Astrocyte (in vitro differentiated cells and primary cell): ENCODE results near the gene NBEA. TPM values are rescaled to one million over a fixed set of nuclear protein-coding genes. Genes with fewer than 3 reads are reported as not detected.
A peak's percentile ranks its signal among the peaks of the same experiment; 100 is the strongest.

Experiments
- DNase-seq: peaks from one replicate; pipeline ENCODE4 v3.0.0-alpha.2; 2010; ENCODE audit warnings: low read depth
- FAIRE-seq: peaks from 2 replicates; lab custom pipeline; 2011; peaks lifted over from hg19 to GRCh38; lab: Jason Lieb, UNC
- H2AFZ ChIP-seq: 2 replicates; pipeline ENCODE4 v1.6.0; 2012; ENCODE audit warnings: low read depth, low read length, inconsistent platforms
- H3K27ac ChIP-seq: 2 replicates; pipeline ENCODE4 v1.5.1; 2011; ENCODE audit warnings: low read depth, low read length, inconsistent platforms
- H3K27me3 ChIP-seq: 2 replicates; pipeline ENCODE4 v1.6.0; 2011; ENCODE audit warnings: low read length, inconsistent platforms; ENCODE audit not compliant: insufficient read depth
- H3K36me3 ChIP-seq: 2 replicates; pipeline ENCODE4 v1.5.1; 2011; ENCODE audit warnings: low read length, inconsistent platforms; ENCODE audit not compliant: insufficient read depth
- H3K4me1 ChIP-seq: 2 replicates; pipeline ENCODE4 v1.5.1; 2011; ENCODE audit warnings: low read length, inconsistent platforms; ENCODE audit not compliant: insufficient read depth
- H3K4me2 ChIP-seq: 2 replicates; pipeline ENCODE4 v1.6.0; 2012; ENCODE audit warnings: low read length, inconsistent platforms
- H3K4me3 ChIP-seq: 2 replicates; pipeline ENCODE4 v1.5.1; 2011; ENCODE audit warnings: low read depth, mild to moderate bottlenecking, low read length, inconsistent platforms; ENCODE audit not compliant: insufficient read depth
- H3K79me2 ChIP-seq: 2 replicates; pipeline ENCODE4 v1.6.0; 2012; ENCODE audit warnings: mild to moderate bottlenecking, low read length, inconsistent platforms; ENCODE audit not compliant: insufficient read depth
- H3K9ac ChIP-seq: 2 replicates; pipeline ENCODE4 v1.6.0; 2012; ENCODE audit warnings: mild to moderate bottlenecking, low read length, inconsistent platforms
- H3K9me3 ChIP-seq: 2 replicates; pipeline ENCODE4 v1.5.1; 2012; ENCODE audit warnings: low read depth, mild to moderate bottlenecking, low read length, inconsistent platforms; ENCODE audit not compliant: insufficient read depth
- H4K20me1 ChIP-seq: 2 replicates; pipeline ENCODE4 v1.6.0; 2012; ENCODE audit warnings: low read length, inconsistent platforms; ENCODE audit not compliant: insufficient read depth
- H3K27ac Mint-ChIP-seq: one replicate; pipeline ENCODE4 v1.8.0; 2021; ENCODE audit warnings: mild to moderate bottlenecking, mixed read lengths; ENCODE audit not compliant: unreplicated experiment
- H3K27me3 Mint-ChIP-seq: one replicate; pipeline ENCODE4 v1.8.0; 2021; ENCODE audit warnings: low read depth, mixed read lengths; ENCODE audit not compliant: unreplicated experiment
- H3K36me3 Mint-ChIP-seq: one replicate; pipeline ENCODE4 v1.8.0; 2021; ENCODE audit warnings: low read depth, mixed read lengths; ENCODE audit not compliant: unreplicated experiment
- H3K4me1 Mint-ChIP-seq: one replicate; pipeline ENCODE4 v1.8.0; 2021; ENCODE audit warnings: low read depth, mixed read lengths; ENCODE audit not compliant: unreplicated experiment
- H3K4me3 Mint-ChIP-seq: one replicate; pipeline ENCODE4 v1.8.0; 2021; ENCODE audit warnings: mild to moderate bottlenecking, moderate library complexity, mixed read lengths; ENCODE audit not compliant: unreplicated experiment
- H3K9me3 Mint-ChIP-seq: one replicate; pipeline ENCODE4 v1.8.0; 2021; ENCODE audit warnings: mild to moderate bottlenecking, mixed read lengths; ENCODE audit not compliant: unreplicated experiment
- CTCF ChIP-seq: IDR thresholded peaks from 2 replicates; pipeline ENCODE4 v1.5.1; 2011; ENCODE audit warnings: low read depth, mild to moderate bottlenecking, inconsistent platforms, low read length, moderate library complexity; ENCODE audit not compliant: insufficient read depth
- EZH2 ChIP-seq: IDR thresholded peaks from 2 replicates; pipeline ENCODE4 v1.6.1; 2012; ENCODE audit warnings: mild to moderate bottlenecking, low read length, inconsistent platforms; ENCODE audit not compliant: insufficient read depth
- total RNA-seq: library from RNA; stranded (reverse); gene quantifications from 2 replicates; pipeline ENCODE4 v1.2.1, GENCODE V29; 2021

NBEA gene
- total RNA-seq, 1 donor from 2014 or later: 7.8 TPM

DNA sequence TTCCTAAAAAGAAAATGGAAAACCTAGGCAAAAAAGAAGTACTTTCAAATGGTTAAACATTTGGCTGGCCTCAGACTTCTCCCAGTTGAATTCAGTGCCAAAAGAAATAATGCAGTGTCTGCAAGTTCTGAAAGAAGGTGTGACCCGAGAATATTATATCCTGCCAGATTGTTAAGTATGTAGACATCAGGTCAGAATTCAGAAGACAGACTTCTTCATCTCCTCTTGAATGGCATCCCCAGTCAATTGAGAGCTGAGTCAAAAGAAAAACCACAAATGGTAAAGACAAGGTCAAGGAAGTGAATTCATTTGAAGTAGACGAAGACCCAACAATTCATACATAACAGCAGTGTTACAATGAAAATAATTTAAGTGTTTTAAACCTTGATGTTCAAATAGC is 194.5 kb downstream of the NBEA start:
- H3K79me2 ChIP-seq: no peaks in the 10 kb centered on the region
- FAIRE-seq (no peak), DNase-seq (peak; percentile 24)
- H3K27ac Mint-ChIP-seq: no peak overlapping the region
- no peak overlapping the region for H2AFZ ChIP-seq
- H3K9me3 Mint-ChIP-seq: peaks cover 1% of the 10 kb centered on the region
- H3K27ac ChIP-seq: no peak overlapping the region
- no peak overlapping the region for H3K4me3 Mint-ChIP-seq
- no peaks in the 10 kb centered on the region for H3K9me3 ChIP-seq
- no peak for TF ChIP-seq EZH2
- TF ChIP-seq CTCF: no peak
- no peak overlapping the region for H3K9ac ChIP-seq
- peaks cover 3% of the 10 kb centered on the region for H3K4me1 Mint-ChIP-seq
- H3K4me1 ChIP-seq: no peaks in the 10 kb centered on the region
- H3K36me3 ChIP-seq: no peaks in the 10 kb centered on the region
- H3K27me3 Mint-ChIP-seq: no peaks in the 10 kb centered on the region
- no peaks in the 10 kb centered on the region for H3K27me3 ChIP-seq
- no peak overlapping the region for H3K4me3 ChIP-seq
- no peak overlapping the region for H3K4me2 ChIP-seq
- H4K20me1 ChIP-seq: no peaks in the 10 kb centered on the region
- H3K36me3 Mint-ChIP-seq: no peaks in the 10 kb centered on the region

DNA sequence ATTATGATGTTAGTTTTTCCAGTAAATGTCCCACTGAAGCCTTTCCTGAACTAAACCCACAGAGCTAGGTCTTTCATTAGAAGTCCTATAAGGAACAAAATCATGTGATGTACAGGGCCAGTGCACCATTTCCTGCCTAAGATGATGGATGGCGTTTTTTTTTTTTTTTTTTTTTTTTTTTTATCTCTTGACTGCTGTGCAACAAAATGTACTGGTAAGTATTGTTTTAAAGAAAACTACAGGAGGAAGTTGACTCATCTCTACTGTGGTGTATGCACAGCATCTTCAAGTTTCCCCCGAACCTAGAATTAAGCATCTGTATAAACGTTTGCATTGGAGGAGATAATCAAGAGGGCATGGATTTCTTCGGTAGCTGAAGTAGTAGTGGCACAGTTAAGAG is 197.5 kb downstream of the NBEA start:
- no peak overlapping the region for H3K27ac Mint-ChIP-seq
- H3K36me3 Mint-ChIP-seq: peaks cover 3% of the 10 kb centered on the region
- no peak overlapping the region for H3K27ac ChIP-seq
- no peak overlapping the region for H3K4me2 ChIP-seq
- no peaks in the 10 kb centered on the region for H3K79me2 ChIP-seq
- H4K20me1 ChIP-seq: no peaks in the 10 kb centered on the region
- no peak overlapping the region for H3K9ac ChIP-seq
- TF ChIP-seq EZH2: no peak
- TF ChIP-seq CTCF: no peak
- DNase-seq (peak; percentile 45), FAIRE-seq (no peak)
- no peaks in the 10 kb centered on the region for H3K27me3 Mint-ChIP-seq
- H3K9me3 Mint-ChIP-seq: peaks cover 3% of the 10 kb centered on the region
- no peaks in the 10 kb centered on the region for H3K36me3 ChIP-seq
- no peaks in the 10 kb centered on the region for H3K4me1 ChIP-seq
- no peak overlapping the region for H3K4me3 Mint-ChIP-seq
- H3K27me3 ChIP-seq: no peaks in the 10 kb centered on the region
- no peaks in the 10 kb centered on the region for H3K9me3 ChIP-seq
- no peak overlapping the region for H3K4me3 ChIP-seq
- peaks cover 6% of the 10 kb centered on the region for H3K4me1 Mint-ChIP-seq
- H2AFZ ChIP-seq: no peak overlapping the region

DNA sequence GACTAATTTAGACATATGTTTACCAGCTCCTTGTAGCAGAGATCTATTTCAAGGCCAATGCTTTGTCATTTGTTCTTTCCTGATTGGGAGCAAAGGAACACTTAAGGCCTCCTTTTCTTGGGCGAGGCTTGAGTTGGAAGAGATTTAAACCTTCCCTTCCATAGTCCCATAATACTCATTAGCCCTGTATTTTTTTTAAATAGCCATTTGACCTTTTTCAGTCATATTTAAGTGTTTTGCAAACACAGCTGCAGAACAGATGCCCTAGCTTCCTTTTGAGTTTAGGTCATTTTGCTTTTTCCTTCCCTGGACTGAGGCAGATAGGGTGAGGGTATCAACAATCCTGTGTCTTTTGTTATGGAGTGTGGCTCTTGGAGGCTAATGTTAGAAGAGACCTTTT is 198.3 kb downstream of the NBEA start:
- no peaks in the 10 kb centered on the region for H3K4me1 ChIP-seq
- peaks cover 7% of the 10 kb centered on the region for H3K4me1 Mint-ChIP-seq
- H3K9me3 Mint-ChIP-seq: peaks cover 3% of the 10 kb centered on the region
- no peak overlapping the region for H3K9ac ChIP-seq
- H2AFZ ChIP-seq: no peak overlapping the region
- H3K4me2 ChIP-seq: no peak overlapping the region
- no peaks in the 10 kb centered on the region for H3K27me3 Mint-ChIP-seq
- no peak for DNase-seq
- TF ChIP-seq CTCF (no peak), EZH2 (no peak)
- FAIRE-seq: no peak
- no peaks in the 10 kb centered on the region for H4K20me1 ChIP-seq
- H3K36me3 Mint-ChIP-seq: peaks cover 4% of the 10 kb centered on the region
- H3K36me3 ChIP-seq: no peaks in the 10 kb centered on the region
- H3K27ac ChIP-seq: no peak overlapping the region
- no peak overlapping the region for H3K27ac Mint-ChIP-seq
- no peaks in the 10 kb centered on the region for H3K9me3 ChIP-seq
- no peaks in the 10 kb centered on the region for H3K79me2 ChIP-seq
- H3K4me3 Mint-ChIP-seq: no peak overlapping the region
- H3K4me3 ChIP-seq: no peak overlapping the region
- no peaks in the 10 kb centered on the region for H3K27me3 ChIP-seq
